ENCODE results near the gene PHPT1. TPM values are rescaled to one million over a fixed set of nuclear protein-coding genes. Genes with fewer than 3 reads are reported as not detected.

Gene PHPT1
- total and polyA plus RNA-seq, 2 of the 8 experiments (the other 6 are each of a cell fraction or from before 2014, with no cell fraction given), result 109 to 226 TPM

GRCh38 chr9:136835162-136835931, 13.9 kb upstream of the PHPT1 start:
- DNase-seq (ENCODE audit: low read depth in 1 of 2, low spot score in 2 of 2) (no peak), FAIRE-seq (no peak)
- Histone ChIP-seq H3K4ac (replicated peaks; ENCODE audit: insufficient read length, low read depth, low read length) (no peak overlapping the region), H4K8ac (ENCODE audit: extremely low read depth, insufficient read depth, low read length) (no peak overlapping the region; the same call in 1 of the 2 replicates), H3K4me3 (ENCODE audit: extremely low read depth in 1 of 4, insufficient read depth in 2 of 4, low read depth in 3 of 4, low read length in 4 of 4) (no peak overlapping the region), H4K5ac (ENCODE audit: insufficient read length, low read depth, low read length) (no peak overlapping the region), H2BK12ac (ENCODE audit: low read depth, low read length) (no peak overlapping the region), H2AK5ac (ENCODE audit: low read depth, low read length) (no peak overlapping the region), H3K79me1 (ENCODE audit: low read depth, low read length) (no peaks in the 10 kb centered on the region), H3K56ac (replicated peaks; ENCODE audit: insufficient read length, low read depth, low read length) (no peak overlapping the region), H3K18ac (ENCODE audit: extremely low read depth, low read length) (no peak overlapping the region), H3K27me3 (replicated peaks in 1 of 4; ENCODE audit: control insufficient read depth in 3 of 4, extremely low read depth in 1 of 4, insufficient read depth in 3 of 4, low read length in 3 of 4) (no peaks in the 10 kb centered on the region), H3K27ac (ENCODE audit: low read depth, low read length) (no peak overlapping the region), H2AFZ (ENCODE audit: low read length) (no peak overlapping the region), H4K20me1 (replicated peaks in 1 of 2; ENCODE audit: control insufficient read depth in 1 of 2, insufficient read depth in 2 of 2, low read length in 2 of 2) (peaks cover 0 to 4% of the 10 kb centered on the region in 2 experiments), H3K14ac (ENCODE audit: insufficient read length) (no peak overlapping the region), H2BK20ac (ENCODE audit: low read length) (no peak overlapping the region), H3K9me3 (ENCODE audit: insufficient read depth in 2 of 2, low read depth in 1 of 2, low read length in 1 of 2) (no peaks in the 10 kb centered on the region), H4K91ac (replicated peaks; ENCODE audit: insufficient read length, low read length) (no peak overlapping the region), H3K36me3 (ENCODE audit: control insufficient read depth in 2 of 4, insufficient read depth in 4 of 4, low read length in 3 of 4) (peaks cover 5 to 44% (median 18%) of the 10 kb centered on the region in 4 experiments; a peak in 5 of 8 replicates), H3K79me2 (ENCODE audit: control insufficient read depth in 1 of 2, insufficient read depth in 2 of 2, low read length in 2 of 2) (no peaks in the 10 kb centered on the region), H3K9ac (replicated peaks in 1 of 4; ENCODE audit: extremely low read depth in 1 of 4, low read depth in 3 of 4, low read length in 3 of 4) (no peak overlapping the region), H3K4me1 (replicated peaks in 1 of 4; ENCODE audit: control insufficient read depth in 3 of 4, insufficient read depth in 4 of 4, low read length in 3 of 4) (peaks cover 0 to 4% (median 1%) of the 10 kb centered on the region in 4 experiments; a peak in 3 of 7 replicates), H3K4me2 (ENCODE audit: insufficient read depth in 1 of 2, low read depth in 2 of 2, low read length in 2 of 2) (no peak overlapping the region), H2BK120ac (replicated peaks; ENCODE audit: low read depth, low read length) (no peak overlapping the region), H3K23ac (ENCODE audit: insufficient read length) (no peak overlapping the region), H3K23me2 (ENCODE audit: low read depth, low read length) (no peaks in the 10 kb centered on the region), H2BK15ac (ENCODE audit: low read length) (no peak overlapping the region), H2BK5ac (ENCODE audit: low read depth, low read length) (no peak overlapping the region)
- ChIA-PET CTCF (ENCODE audit: partially characterized antibody) (interaction anchor here (0.7 to 9.0 kb wide), 12 partner anchors 7 to 262 kb away, joined by 3 to 55 read pairs (median 4); partner anchors contain the start of gene AJM1), POLR2A (ENCODE audit: partially characterized antibody) (interaction anchor here (0.7 to 20.5 kb wide), 7 partner anchors 9 to 31 kb away, joined by 3 to 248 read pairs (median 5); partner anchors contain the start of genes EDF1, MAMDC4 and RABL6)
- 92% methylated on average over 36 of the region's 36 CpGs; no CpG with 5 or more reads in 1 of the 2 experiments for WGBS, 2 experiments (ENCODE audit: extremely low coverage in 1 of 2, insufficient coverage in 1 of 2, insufficient read length in 1 of 2, insufficient replicate concordance in 2 of 2, low coverage in 1 of 2, low lambda C conversion rate in 2 of 2, missing lambda C conversion rate in 1 of 2)
- TF ChIP-seq EP300 (IDR thresholded peaks at IDR 0.05; ENCODE audit: borderline replicate concordance in 1 of 2, low read depth in 2 of 2, low read length in 2 of 2) (no peak), FOSL1 (IDR thresholded peaks at IDR 0.05; ENCODE audit: insufficient read depth, low read depth, low read length) (no peak), EZH2 (IDR thresholded peaks at IDR 0.05; ENCODE audit: low read depth, low read length, severe bottlenecking) (no peak), SRF (IDR thresholded peaks at IDR 0.05; ENCODE audit: low read depth, low read length) (no peak), JUND (IDR thresholded peaks at IDR 0.05; ENCODE audit: low read length) (no peak), YY1 (IDR thresholded peaks at IDR 0.05; ENCODE audit: low read depth, low read length) (no peak), RBBP5 (IDR thresholded peaks at IDR 0.05; ENCODE audit: borderline replicate concordance, low read depth, low read length) (no peak), E2F6 (IDR thresholded peaks at IDR 0.05) (no peak), CTBP2 (IDR thresholded peaks at IDR 0.05; ENCODE audit: borderline replicate concordance, insufficient read depth, insufficient read length, low read length) (no peak), EGR1 (IDR thresholded peaks at IDR 0.05; ENCODE audit: borderline replicate concordance, low read depth, low read length) (no peak), SP1 (IDR thresholded peaks at IDR 0.05; ENCODE audit: low read depth, low read length) (no peak), CREB1 (IDR thresholded peaks at IDR 0.05) (no peak)
